Measurements from ENCODE around the gene INPP5B. TPM values are rescaled to one million over a fixed set of nuclear protein-coding genes. Genes with fewer than 3 reads are reported as not detected.

Gene INPP5B
- total RNA-seq, 3 donors from 2014 or later: 21.5 to 37.9 (median 28.1) TPM

DNA sequence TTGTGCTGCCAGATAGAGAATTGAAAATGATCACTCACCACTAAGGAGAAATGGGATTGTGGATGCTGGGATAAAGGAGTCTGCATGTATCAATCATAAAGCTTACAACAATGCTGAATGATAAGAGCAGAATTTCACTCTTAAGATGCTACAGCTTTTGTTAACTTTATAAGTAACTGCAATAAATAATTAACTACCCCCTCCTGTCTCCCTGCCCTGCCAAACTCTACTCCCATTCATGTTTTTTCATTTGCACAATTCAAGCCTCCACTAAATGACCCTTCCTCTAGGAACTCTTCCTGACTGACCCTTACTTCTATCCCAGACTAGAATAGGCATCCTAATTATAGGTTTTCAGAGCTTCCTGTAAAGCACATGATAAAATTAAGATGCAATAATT lies 102.3 kb downstream of the INPP5B start:
- ATAC-seq (no peak), DNase-seq (no peak)
- Histone ChIP-seq H3K9me3 (no peaks in the 10 kb centered on the region), H3K4me3 (no peak overlapping the region), H3K36me3 (ENCODE audit: low read depth) (no peaks in the 10 kb centered on the region), H3K4me1 (ENCODE audit: low read depth) (peaks cover 11% of the 10 kb centered on the region)
- no peak for TF ChIP-seq CTCF (IDR thresholded peaks at IDR 0.05)
- intact Hi-C loops (cut with DNase I, micrococcal nuclease): no loop called here

DNA sequence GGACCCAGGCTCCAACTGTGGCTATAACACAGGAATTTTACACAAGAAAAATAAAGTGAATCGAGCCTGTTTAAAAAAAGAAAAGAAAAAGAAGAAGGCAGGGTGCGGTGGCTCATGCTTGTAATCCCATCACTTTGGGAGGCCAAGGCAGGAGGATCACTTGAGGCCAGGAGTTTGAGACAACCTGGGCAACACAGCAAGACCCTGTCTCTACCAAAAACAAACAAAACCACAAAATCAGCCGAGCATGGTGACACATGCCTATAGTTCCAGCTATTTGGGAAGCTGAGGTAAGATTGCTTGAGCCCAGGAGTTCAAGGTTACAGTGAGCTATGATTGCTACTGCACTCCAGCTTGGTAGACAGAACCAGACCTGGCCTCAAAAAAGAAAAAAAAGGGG lies 105.2 kb downstream of the INPP5B start:
- Histone ChIP-seq H3K4me3 (no peak overlapping the region), H3K36me3 (ENCODE audit: low read depth) (no peaks in the 10 kb centered on the region), H3K4me1 (ENCODE audit: low read depth) (peaks cover 5% of the 10 kb centered on the region), H3K9me3 (no peaks in the 10 kb centered on the region)
- DNase-seq (no peak), ATAC-seq (no peak)
- TF ChIP-seq CTCF (IDR thresholded peaks at IDR 0.05): no peak
- intact Hi-C loops (cut with DNase I, micrococcal nuclease): no loop called here

DNA sequence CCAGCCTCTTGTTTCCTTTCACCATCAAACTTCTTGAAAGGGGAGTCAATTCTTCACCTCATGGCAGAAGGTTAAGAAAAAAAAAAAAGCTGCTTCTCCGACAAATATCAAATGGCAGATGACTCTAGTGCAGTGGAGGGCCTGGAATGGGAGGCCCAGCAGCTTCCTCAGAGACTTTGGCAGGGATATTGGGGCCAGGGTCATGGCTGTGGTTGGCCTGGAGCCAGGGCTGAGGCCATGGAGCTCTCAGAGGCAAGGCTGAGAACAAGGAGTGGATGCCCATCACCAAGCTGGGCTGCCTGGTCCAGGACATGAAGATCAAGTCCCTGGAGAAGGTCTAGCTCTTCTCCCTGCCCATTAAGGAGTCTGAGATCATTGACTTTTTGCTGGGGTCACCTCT lies 106.1 kb downstream of the INPP5B start:
- DNase-seq (no peak), ATAC-seq (no peak)
- H3K9me3 ChIP-seq: no peaks in the 10 kb centered on the region
- no peak for TF ChIP-seq CTCF (IDR thresholded peaks at IDR 0.05)
- no peak overlapping the region for H3K4me3 ChIP-seq
- H3K4me1 ChIP-seq (ENCODE audit: low read depth): peaks cover 5% of the 10 kb centered on the region
- intact Hi-C loops (cut with DNase I, micrococcal nuclease): no loop called here
- H3K36me3 ChIP-seq (ENCODE audit: low read depth): no peaks in the 10 kb centered on the region

DNA sequence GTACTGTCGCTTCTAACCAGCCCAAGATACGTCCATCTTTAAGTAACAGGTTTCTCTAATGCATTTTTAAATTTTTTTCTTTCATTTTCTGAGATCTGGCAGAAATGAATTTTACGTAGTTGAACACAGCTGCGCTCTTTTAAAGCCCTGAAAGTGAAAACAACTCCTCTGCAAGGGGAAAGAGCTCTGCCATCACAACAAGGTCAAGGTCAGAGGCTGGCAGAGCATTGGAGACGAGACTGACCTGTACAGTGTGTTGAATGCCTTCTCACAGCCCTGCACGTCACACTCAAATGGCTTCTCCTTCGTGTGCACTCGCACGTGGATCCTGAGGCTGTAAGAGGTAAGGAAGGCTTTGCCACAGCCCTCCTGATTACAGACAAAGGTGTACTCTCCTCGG lies 107.2 kb downstream of the INPP5B start:
- Histone ChIP-seq H3K36me3 (ENCODE audit: low read depth) (no peaks in the 10 kb centered on the region), H3K9me3 (no peaks in the 10 kb centered on the region), H3K4me3 (no peak overlapping the region), H3K4me1 (ENCODE audit: low read depth) (peaks cover under 1% of the 10 kb centered on the region)
- DNase-seq (no peak), ATAC-seq (no peak)
- intact Hi-C loops (cut with DNase I, micrococcal nuclease): no loop called here
- TF ChIP-seq CTCF (IDR thresholded peaks at IDR 0.05): no peak

DNA sequence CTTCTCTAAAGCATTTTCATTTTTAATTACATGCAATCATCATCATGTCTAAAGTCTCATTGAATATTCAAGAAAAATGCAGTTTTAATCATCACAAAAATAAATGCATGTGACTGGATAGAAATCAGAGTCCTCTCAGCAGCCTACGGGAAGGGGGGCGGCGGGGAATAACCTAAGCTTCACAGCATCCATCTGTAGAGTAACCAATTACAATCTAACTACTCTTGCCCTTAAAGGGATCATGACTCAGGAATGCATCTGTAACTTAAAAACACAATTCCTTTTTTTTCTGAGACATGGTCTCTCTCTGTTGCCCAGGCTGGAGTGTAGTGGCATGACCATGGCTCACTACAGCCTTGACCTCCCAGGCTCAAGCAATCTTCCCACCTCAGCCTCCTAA lies 110.1 kb downstream of the INPP5B start:
- no peak for ATAC-seq
- no peak for DNase-seq
- no peaks in the 10 kb centered on the region for H3K4me1 ChIP-seq (ENCODE audit: low read depth)
- no peak overlapping the region for H3K4me3 ChIP-seq
- intact Hi-C loops (cut with DNase I, micrococcal nuclease): no loop called here
- H3K36me3 ChIP-seq (ENCODE audit: low read depth): no peaks in the 10 kb centered on the region
- no peaks in the 10 kb centered on the region for H3K9me3 ChIP-seq
- no peak for TF ChIP-seq CTCF (IDR thresholded peaks at IDR 0.05)

GRCh38 chr1:37831809-37832208 lies 115.0 kb downstream of the INPP5B start:
- TF ChIP-seq CTCF (IDR thresholded peaks at IDR 0.05): no peak
- no peaks in the 10 kb centered on the region for H3K9me3 ChIP-seq
- H3K4me3 ChIP-seq: no peak overlapping the region
- no peaks in the 10 kb centered on the region for H3K4me1 ChIP-seq (ENCODE audit: low read depth)
- intact Hi-C loops (cut with DNase I, micrococcal nuclease): no loop called here
- H3K36me3 ChIP-seq (ENCODE audit: low read depth): no peaks in the 10 kb centered on the region
- ATAC-seq (no peak), DNase-seq (no peak)
